OCI-LY3 (cell line): Measurements from ENCODE around the gene HAP1.

Source experiments
- EZH2phosphoT487 ChIP-seq: fragments of 200-600 bp; shearing (Covaris generic); IDR thresholded peaks from 2 replicates; pipeline ENCODE4 v1.6.1; 2018; ENCODE audit warnings: antibody characterized with exemption, mixed run types, low read depth
- TF ChIP-seq, protein P1 (sequence below): fragments of 200-600, 300-600 bp; sonication (generic); IDR thresholded peaks from 2 replicates; pipeline ENCODE4 v1.5.1; 2014; ENCODE audit warnings: antibody characterized with exemption, low read length, low read depth

DNA sequence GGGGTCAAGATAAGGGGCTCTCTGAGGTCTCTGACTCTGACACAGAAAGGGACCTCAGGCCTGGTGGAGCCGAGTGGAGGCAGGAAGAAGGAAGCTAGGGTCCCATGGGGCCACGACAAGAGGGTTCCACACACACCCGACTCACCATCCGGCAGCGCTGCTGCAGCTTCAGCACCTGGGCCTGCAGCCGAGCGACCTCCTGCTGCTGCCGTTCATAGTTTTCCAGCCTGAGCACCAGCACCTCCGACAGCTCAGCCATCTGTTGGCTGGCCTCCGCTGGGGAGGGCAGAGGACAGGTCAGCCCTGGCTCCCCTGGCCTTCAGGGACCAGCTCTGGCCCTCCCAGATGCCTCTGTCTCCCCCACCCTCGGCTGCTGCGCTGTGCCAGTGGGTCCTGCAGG lies 6.4 kb downstream of the HAP1 start:
- no peak for TF ChIP-seq EZH2phosphoT487
- TF ChIP-seq, protein P1, sequence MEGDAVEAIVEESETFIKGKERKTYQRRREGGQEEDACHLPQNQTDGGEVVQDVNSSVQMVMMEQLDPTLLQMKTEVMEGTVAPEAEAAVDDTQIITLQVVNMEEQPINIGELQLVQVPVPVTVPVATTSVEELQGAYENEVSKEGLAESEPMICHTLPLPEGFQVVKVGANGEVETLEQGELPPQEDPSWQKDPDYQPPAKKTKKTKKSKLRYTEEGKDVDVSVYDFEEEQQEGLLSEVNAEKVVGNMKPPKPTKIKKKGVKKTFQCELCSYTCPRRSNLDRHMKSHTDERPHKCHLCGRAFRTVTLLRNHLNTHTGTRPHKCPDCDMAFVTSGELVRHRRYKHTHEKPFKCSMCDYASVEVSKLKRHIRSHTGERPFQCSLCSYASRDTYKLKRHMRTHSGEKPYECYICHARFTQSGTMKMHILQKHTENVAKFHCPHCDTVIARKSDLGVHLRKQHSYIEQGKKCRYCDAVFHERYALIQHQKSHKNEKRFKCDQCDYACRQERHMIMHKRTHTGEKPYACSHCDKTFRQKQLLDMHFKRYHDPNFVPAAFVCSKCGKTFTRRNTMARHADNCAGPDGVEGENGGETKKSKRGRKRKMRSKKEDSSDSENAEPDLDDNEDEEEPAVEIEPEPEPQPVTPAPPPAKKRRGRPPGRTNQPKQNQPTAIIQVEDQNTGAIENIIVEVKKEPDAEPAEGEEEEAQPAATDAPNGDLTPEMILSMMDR = no peak
